Astrocyte of the cerebellum (primary cell): ENCODE results near the gene PGC.

Experiments
- DNase-seq: peaks from one replicate; pipeline ENCODE4 v3.0.0-alpha.2; 2011; ENCODE audit warnings: low read depth
- H3K4me3 ChIP-seq: 2 replicates; pipeline ENCODE4 v1.5.1; 2011; ENCODE audit warnings: mild to moderate bottlenecking, low read depth, low read length, moderate library complexity
- CTCF ChIP-seq: IDR thresholded peaks from 2 replicates; pipeline ENCODE4 v1.5.1; 2012; ENCODE audit warnings: low read length, low read depth, moderate library complexity, mild to moderate bottlenecking; ENCODE audit errors: missing control alignments
- in situ Hi-C: cut with HindIII; loops from 2 replicates; pipeline ENCODE4 v1.10.0; 2017; ENCODE audit warnings: low sequenced_read_pairs

Gene PGC

GRCh38 chr6:41758641-41759035, 11.4 kb upstream of the PGC start:
- no peak for TF ChIP-seq CTCF
- H3K4me3 ChIP-seq, result no peak overlapping the region
- in situ Hi-C loops, result no loop called here
- DNase-seq, result no peak

- in situ Hi-C loops, result no loop called here
- TF ChIP-seq CTCF, result no peak
- no peak for DNase-seq
- no peak overlapping the region for H3K4me3 ChIP-seq
These were observed 10.9 kb upstream of the PGC start for GRCh38 chr6:41757931-41758640.

- no peak overlapping the region for H3K4me3 ChIP-seq
- in situ Hi-C loops, result no loop called here
- DNase-seq, result no peak
- no peak for TF ChIP-seq CTCF
These were observed 10.1 kb upstream of the PGC start for GRCh38 chr6:41757271-41757670.

- in situ Hi-C loops, result no loop called here
- no peak for DNase-seq
- TF ChIP-seq CTCF, result no peak
- H3K4me3 ChIP-seq, result no peak overlapping the region
These were observed 9.2 kb upstream of the PGC start for GRCh38 chr6:41756354-41756753.

- H3K4me3 ChIP-seq, result no peak overlapping the region
- in situ Hi-C loops, result no loop called here
- no peak for DNase-seq
- TF ChIP-seq CTCF, result no peak
These were observed 8.7 kb upstream of the PGC start for GRCh38 chr6:41755895-41756294.

GRCh38 chr6:41750374-41750773, 3.2 kb upstream of the PGC start:
- in situ Hi-C loops, result no loop called here
- TF ChIP-seq CTCF, result no peak
- H3K4me3 ChIP-seq, result no peak overlapping the region
- no peak for DNase-seq

- no peak for DNase-seq
- no peak overlapping the region for H3K4me3 ChIP-seq
- TF ChIP-seq CTCF, result no peak
- in situ Hi-C loops, result no loop called here
These were observed 1.3 kb upstream of the PGC start for GRCh38 chr6:41748542-41748941.
